GM10266 (cell line): ENCODE measurements around the gene RNF212.

Source experiments
- DNase-seq: peaks from one replicate; pipeline ENCODE4 v3.0.0; 2012; ENCODE audit errors: extremely low spot score
- CTCF ChIP-seq: IDR thresholded peaks from 2 replicates; pipeline ENCODE4 v1.5.1; 2012; ENCODE audit warnings: mild to moderate bottlenecking, low read depth; ENCODE audit not compliant: control insufficient read depth, insufficient read depth; ENCODE audit errors: missing control alignments

The RNF212 gene

GRCh38 chr4:1152290-1152689 is 38.9 kb upstream of the RNF212 start:
- no peak for DNase-seq
- no peak for TF ChIP-seq CTCF

DNA sequence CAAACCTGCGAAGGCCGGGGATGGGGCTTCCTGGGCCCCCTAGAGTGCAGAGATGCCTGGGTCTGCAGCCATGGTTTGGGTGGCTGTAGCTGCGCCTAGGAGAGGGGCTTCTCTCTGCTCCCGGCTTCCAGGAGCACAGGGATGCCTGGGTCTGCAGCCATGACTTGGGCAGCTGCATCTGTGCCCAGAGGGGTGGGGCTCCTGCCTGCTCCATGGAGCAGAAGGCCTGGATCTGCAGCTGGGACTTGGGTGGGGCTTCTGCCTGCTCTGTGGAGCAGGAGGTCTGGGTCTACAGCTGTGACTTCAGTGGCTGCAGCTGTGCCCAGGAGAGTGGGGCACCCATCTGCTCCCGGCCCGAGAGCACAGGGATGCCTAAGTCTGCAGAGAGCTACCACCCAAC is 38.2 kb upstream of the RNF212 start:
- no peak for TF ChIP-seq CTCF
- DNase-seq, result no peak

DNA sequence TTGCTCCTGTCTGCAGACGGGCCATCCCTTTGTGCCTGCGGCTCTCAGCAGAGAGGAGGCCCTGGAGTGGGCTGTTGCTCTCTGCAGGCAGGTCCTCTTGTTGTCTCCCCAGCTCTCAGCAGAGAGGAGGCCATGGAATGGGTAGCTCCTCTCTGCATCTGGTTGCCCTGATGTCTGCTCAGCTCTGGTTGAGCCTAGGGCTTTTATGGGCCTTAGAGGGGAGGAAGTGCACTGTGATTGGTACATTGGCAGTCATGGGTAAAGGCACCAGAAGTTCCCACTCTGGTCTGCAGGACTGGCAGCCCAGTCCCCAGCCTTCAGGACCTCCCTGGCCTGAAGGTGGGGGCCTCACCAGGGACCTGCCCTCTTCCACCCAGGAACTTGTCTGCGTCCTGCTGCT is 37.5 kb upstream of the RNF212 start:
- no peak for TF ChIP-seq CTCF
- DNase-seq, result no peak

DNA sequence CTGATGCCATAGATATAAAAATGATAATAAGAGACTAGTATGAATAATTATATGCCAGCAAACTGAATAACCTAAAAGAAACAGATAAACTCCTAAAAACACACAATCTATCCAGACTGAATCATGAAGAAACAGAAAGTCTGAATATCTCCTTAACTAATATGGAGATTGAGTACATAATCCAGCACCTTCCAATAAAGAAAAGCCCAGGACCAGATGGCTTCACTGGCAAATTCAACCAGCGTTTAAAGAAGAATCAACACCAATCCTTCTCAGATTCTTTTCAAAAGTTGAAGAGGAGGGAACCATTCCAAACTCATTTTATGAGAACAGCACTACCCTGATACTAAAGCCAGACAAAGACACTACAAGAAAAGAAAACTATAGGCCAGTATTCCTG is 26.5 kb upstream of the RNF212 start:
- no peak for TF ChIP-seq CTCF
- DNase-seq, result no peak

DNA sequence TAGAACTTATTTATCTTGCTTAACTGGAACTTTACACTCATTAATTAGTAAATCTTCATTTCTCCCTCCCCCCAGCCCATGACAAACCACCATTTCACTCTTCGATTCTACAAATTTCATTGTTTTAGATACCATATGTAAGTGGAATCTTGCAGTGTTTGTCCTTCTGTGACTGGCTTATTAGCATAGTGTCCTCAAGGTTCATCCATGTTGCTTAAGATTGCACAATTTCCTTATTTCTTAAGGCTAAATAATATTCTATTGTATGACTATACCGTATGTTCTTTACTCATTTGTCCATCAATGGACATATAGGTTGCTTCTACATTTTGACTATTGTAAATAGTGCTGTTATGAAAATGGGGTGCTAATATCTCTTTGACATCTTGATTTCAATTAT is 24.5 kb upstream of the RNF212 start:
- TF ChIP-seq CTCF, result no peak
- no peak for DNase-seq

GRCh38 chr4:1137063-1137776 is 23.9 kb upstream of the RNF212 start:
- DNase-seq, result no peak
- no peak for TF ChIP-seq CTCF

DNA sequence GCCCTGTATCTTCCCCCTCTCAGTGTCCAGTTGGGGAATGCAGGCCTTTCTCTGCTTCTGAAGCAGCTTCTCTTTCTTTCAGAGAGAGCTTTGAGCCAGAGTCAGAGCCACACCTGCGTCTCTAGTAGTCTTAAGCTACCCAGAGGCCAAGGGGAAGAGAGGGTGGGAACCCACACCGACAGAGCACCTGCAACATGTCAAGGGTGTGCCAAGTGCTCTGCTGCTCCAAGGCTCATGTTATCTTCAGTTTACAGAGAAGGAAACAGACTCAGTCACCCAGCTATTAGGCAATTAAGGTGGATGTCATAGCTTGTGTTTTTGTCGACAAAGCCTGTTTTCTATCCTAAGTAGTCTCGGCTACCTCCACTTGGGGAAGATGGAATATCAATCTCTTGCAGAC is 22.7 kb upstream of the RNF212 start:
- TF ChIP-seq CTCF, result no peak
- DNase-seq, result no peak
